ENCODE results near the gene CSTF1.
"Not testable (repeated sequence)": the region's sequence is repeated elsewhere in the genome, so short reads cannot be mapped to it uniquely, and the experiment has no call there.

Gene CSTF1

DNA sequence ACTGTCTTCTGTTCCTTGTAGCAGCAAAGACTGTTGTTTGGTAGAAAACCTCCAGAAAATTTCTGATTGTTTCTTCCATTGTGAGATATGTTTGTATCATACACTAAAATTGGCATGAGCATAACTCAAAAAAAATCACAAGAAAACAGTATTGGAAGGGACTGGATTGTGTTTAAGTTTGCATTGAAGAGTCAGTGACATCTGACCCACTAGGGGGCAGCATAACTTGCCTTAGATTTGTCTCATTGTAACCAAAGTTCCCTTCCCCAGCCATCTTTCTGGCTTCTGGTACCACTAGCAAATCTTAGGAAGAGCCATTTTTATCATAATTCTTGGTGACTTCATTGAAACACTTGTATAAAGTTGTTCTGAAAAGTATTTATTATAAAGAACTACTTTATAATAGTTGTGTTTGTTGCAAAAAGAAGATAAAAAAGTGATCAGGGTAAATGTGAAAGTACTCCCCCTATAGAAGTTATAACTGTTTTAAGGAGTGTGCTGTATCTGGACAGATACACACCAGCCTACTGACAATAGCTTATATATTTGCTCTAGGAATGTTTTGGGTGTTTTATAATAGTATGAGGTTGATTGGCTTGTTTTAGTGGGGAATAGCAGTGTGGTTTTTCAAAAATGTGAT lies 7.7 kb downstream of the CSTF1 start:
- Mint-ChIP-seq H3K4me3 (no peak overlapping the region), H3K27ac (peak overlapping the region; percentile 35 to 53), H3K27me3 (no peaks in the 10 kb centered on the region), H3K4me1 (ENCODE audit: low read depth in 2 of 2) (peaks cover 4% of the 10 kb centered on the region in 2 donors), H3K9me3 (no peaks in the 10 kb centered on the region), H3K36me3 (ENCODE audit: insufficient read depth) (peaks cover 85% of the 10 kb centered on the region)
- ATAC-seq (replicated peaks) (peak; percentile 85), DNase-seq (peak; percentile 65 to 71 (median 67))

DNA sequence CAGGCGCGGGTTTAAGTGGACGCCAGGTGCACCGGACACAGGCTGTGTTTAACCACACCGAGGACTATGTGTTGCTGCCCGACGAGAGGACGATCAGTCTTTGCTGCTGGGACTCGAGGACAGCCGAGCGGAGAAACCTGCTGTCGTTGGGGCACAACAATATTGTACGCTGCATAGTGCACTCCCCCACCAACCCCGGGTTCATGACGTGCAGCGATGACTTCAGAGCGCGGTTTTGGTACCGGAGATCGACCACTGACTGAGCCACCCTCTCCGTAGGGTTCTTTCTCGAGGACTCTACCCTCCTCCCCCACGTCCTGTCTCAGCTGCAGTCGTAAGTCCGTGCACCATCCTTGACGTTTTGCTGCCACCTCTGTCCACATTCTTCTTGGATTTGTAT lies 11.0 kb downstream of the CSTF1 start:
- ATAC-seq (replicated peaks) (no peak), DNase-seq (no peak)
- Mint-ChIP-seq H3K4me3 (no peak overlapping the region), H3K36me3 (ENCODE audit: insufficient read depth) (peaks cover 85% of the 10 kb centered on the region), H3K27ac (peak overlapping the region in 1 of 2 donors; percentile 20), H3K9me3 (no peaks in the 10 kb centered on the region), H3K4me1 (ENCODE audit: low read depth in 2 of 2) (peaks cover 4% of the 10 kb centered on the region in 2 donors), H3K27me3 (no peaks in the 10 kb centered on the region)

DNA sequence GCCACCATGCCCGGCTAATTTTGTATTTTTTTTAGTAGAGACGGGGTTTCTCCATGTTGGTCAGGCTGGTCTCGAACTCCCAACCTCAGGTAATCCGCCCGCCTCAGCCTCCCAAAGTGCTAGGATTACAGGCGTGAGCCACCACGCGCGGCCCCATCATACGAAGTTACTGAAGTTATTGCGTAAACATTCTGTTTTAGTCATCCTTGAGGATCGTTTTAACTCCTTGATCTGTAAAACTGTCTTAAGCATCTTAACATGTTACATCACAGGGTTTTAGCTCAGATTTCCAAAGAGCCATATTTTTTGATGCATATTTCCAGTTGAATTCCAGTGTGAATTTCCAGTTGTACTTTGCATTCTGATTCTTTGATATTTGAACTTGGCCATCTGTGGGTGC lies 12.9 kb downstream of the CSTF1 start:
- not testable (repeated sequence) for ATAC-seq (replicated peaks); H3K4me1 Mint-ChIP-seq (ENCODE audit: low read depth in 2 of 2); H3K4me3 Mint-ChIP-seq; H3K27me3 Mint-ChIP-seq; H3K9me3 Mint-ChIP-seq; DNase-seq
- Mint-ChIP-seq H3K36me3 (ENCODE audit: insufficient read depth) (peaks cover 73% of the 10 kb centered on the region), H3K27ac (peak overlapping the region in 1 of 2 donors; percentile 15)

DNA sequence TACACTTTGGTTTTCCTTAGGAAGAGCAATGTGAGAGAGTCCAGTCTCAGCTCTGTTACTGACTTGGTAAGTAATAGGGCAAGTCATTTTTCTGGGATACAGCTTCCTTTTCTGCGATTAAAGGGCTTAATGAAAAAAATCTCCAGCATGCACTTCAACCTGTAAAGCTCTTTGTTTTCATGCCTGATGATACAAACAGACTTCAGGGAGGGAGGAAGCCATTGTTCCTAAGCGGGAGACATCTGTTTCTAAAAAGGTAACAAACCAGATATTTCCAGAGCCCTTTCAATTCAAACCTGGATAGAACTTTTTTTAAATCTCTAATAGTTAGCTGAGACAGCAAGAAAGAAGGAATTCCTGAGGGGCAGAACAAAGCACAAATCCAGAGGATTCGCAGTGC lies 14.5 kb downstream of the CSTF1 start:
- H3K4me3 Mint-ChIP-seq: no peak overlapping the region
- H3K4me1 Mint-ChIP-seq (ENCODE audit: low read depth in 2 of 2): peaks cover 6 to 10% of the 10 kb centered on the region in 2 donors
- no peak overlapping the region for H3K27ac Mint-ChIP-seq
- no peaks in the 10 kb centered on the region for H3K9me3 Mint-ChIP-seq
- DNase-seq (no peak), ATAC-seq (replicated peaks) (no peak)
- H3K27me3 Mint-ChIP-seq: no peaks in the 10 kb centered on the region
- peaks cover 63% of the 10 kb centered on the region for H3K36me3 Mint-ChIP-seq (ENCODE audit: insufficient read depth)

DNA sequence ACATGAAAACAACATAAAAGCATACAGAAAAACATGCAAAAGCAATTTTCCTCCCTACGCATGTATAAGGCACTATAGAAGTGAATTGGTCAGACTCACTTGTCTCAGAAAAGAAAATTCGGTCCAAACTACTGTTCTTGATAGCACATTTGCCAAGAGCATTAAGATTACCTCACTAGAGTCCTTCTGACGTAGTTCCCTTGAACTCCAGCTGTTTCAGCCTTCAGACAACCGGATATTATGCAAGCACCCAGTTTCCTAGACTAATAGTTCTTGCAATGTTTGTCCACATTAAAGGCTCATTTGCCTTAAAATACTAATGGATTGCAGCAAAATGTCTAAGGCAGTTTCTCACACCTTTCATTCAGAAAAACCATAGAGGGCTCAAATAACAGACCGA lies 17.1 kb downstream of the CSTF1 start:
- Mint-ChIP-seq H3K4me3 (no peak overlapping the region), H3K36me3 (ENCODE audit: insufficient read depth) (peaks cover 43% of the 10 kb centered on the region), H3K27ac (peak overlapping the region in 1 of 2 donors; percentile 72), H3K9me3 (no peaks in the 10 kb centered on the region), H3K27me3 (no peaks in the 10 kb centered on the region), H3K4me1 (ENCODE audit: low read depth in 2 of 2) (peaks cover 22 to 23% of the 10 kb centered on the region in 2 donors)
- DNase-seq (no peak), ATAC-seq (replicated peaks) (no peak)

DNA sequence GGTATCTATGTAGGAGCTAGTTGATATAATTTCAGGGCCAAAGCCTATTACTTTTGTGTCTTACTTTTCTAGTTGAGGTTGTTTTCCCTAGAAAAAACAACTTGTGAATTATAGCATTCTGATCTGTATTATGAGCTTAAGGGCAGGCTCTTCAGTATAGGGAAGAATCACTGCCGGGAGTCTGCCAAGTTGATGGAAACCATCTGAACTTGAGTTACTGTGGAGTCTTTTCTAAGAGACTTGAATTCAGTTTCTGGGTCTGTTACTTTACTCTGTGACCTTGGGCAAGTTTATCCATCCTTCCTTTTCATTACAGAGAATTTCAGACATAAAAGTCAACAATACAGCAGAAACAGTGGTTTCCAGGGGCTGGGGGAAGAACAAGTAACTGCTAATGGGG lies 17.5 kb downstream of the CSTF1 start:
- Mint-ChIP-seq H3K4me1 (ENCODE audit: low read depth in 2 of 2) (peaks cover 22 to 27% of the 10 kb centered on the region in 2 donors), H3K9me3 (no peaks in the 10 kb centered on the region), H3K27ac (peak overlapping the region in 1 of 2 donors; percentile 72), H3K36me3 (ENCODE audit: insufficient read depth) (peaks cover 40% of the 10 kb centered on the region), H3K27me3 (no peaks in the 10 kb centered on the region), H3K4me3 (no peak overlapping the region)
- DNase-seq (no peak), ATAC-seq (replicated peaks) (no peak)

DNA sequence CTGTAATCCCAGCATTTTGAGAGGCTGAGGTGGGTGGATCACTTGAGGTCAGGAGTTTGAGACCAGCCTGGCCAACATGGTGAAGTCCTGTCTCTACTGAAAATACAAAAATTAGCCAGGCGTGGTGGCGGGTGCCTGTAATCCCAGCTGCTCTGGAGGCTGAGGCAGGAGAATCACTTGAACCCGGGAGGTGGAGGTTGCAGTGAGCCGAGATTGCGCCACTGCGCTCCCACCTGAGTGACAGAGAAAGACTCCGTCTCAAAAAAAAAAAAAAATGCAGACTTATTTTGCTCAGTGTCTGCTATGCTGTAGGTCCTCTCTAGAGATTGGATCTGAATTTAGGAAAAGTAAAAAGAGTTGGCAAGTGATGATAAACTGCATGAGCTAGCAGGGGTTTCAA lies 18.8 kb downstream of the CSTF1 start:
- H3K27me3 Mint-ChIP-seq; H3K9me3 Mint-ChIP-seq; ATAC-seq (replicated peaks); DNase-seq: not testable (repeated sequence)
- Mint-ChIP-seq H3K4me1 (ENCODE audit: low read depth in 2 of 2) (peaks cover 22 to 30% of the 10 kb centered on the region in 2 donors), H3K27ac (peak overlapping the region; percentile 82 to 88), H3K36me3 (ENCODE audit: insufficient read depth) (peaks cover 32% of the 10 kb centered on the region), H3K4me3 (peak overlapping the region; percentile 80 to 85)

DNA sequence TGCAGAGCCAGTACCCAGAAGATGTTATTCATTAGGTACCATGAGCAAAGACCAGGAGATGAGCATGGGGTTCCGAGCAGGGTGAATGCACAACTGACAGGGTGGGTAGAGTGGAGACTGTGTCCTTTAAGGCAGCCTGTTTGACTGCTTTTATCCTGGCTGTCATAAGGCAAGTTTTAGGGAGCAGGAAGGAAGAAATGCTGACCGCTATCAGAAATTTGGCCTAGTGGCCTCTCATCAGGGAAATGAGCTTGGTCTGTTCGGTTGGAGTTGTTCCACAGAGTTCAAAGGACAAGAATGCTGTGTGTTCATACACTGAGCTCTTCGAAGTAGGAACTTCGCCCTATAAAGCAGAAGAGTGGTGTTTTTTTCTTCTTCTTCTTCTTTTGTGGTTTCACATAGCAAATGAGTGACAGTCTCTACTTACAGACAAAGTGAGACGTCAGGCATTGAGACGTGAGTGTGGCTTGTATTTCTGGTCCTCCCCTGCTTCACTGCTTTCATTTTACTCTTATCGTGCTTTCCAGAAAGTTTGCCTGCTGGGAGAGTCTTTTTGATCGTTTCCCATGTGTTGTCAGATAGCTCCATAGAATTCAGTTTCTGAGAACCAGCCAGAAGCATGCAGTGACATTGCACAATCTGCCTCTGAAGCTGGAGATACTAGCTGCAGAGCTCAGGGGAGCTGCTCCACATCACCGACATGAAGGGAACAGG lies 19.5 kb downstream of the CSTF1 start, which contains the start of gene CASS4:
CASS4 (plus strand) TSS at position 502 of the 714 bp plus-strand sequence; CDS start at position 701, 199 bp downstream.
- DNase-seq (peak in 2 of 3 experiments; percentile 16 to 25), ATAC-seq (replicated peaks) (peak; percentile 81)
- Mint-ChIP-seq H3K4me1 (ENCODE audit: low read depth in 2 of 2) (peaks cover 22 to 35% of the 10 kb centered on the region in 2 donors), H3K4me3 (peak within 1 kb of the TSS; percentile 80 to 85), H3K27me3 (no peaks in the 10 kb centered on the region), H3K9me3 (no peaks in the 10 kb centered on the region), H3K36me3 (ENCODE audit: insufficient read depth) (peaks cover 27% of the 10 kb centered on the region), H3K27ac (peak within 1 kb of the TSS; percentile 82 to 88)

DNA sequence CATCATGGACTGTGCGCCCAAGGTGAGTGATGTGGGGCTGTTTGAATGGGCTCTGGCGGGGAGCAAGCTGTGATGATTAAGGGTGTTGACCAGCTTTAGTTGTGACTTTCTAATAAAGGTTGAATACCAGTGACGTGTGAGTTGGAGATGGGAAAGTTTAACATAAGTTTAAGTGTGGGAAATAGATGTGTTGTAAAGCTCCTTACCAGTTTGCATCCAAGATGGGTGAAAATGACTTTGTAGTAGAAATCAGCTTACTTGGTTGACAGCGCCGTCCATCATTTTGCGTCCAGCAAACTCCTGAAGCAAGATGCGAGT lies 20.0 kb downstream of the CSTF1 start:
- Mint-ChIP-seq H3K27ac (peak overlapping the region; percentile 82 to 88), H3K4me1 (ENCODE audit: low read depth in 2 of 2) (peaks cover 27 to 38% of the 10 kb centered on the region in 2 donors), H3K9me3 (no peaks in the 10 kb centered on the region), H3K27me3 (no peaks in the 10 kb centered on the region), H3K4me3 (peak overlapping the region; percentile 80 to 85), H3K36me3 (ENCODE audit: insufficient read depth) (peaks cover 23% of the 10 kb centered on the region)
- no peak for DNase-seq
- no peak for ATAC-seq (replicated peaks)

DNA sequence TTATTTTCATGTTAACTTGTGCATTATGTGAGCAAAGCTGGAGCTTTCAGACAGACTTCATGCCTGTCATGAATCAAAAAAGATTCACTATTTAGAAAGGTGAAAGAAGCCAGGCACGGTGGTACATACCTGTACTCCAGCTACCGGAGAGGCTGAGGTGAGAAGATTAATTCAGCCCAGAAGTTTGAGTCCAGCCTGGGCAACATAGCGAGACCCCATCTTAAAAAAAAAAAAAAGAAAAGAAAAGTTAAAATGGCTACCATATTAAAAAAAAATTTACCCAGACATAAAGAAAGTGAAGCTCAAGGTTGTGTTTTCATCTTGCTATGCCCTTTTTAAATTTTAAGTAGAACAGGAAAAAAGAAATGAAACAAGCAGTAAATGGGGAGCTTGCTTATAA lies 20.5 kb downstream of the CSTF1 start:
- Mint-ChIP-seq H3K27ac (peak overlapping the region; percentile 82 to 88), H3K4me3 (peak overlapping the region; percentile 80 to 85), H3K27me3 (no peaks in the 10 kb centered on the region), H3K4me1 (ENCODE audit: low read depth in 2 of 2) (peaks cover 32 to 43% of the 10 kb centered on the region in 2 donors), H3K9me3 (no peaks in the 10 kb centered on the region), H3K36me3 (ENCODE audit: insufficient read depth) (peaks cover 20% of the 10 kb centered on the region)
- DNase-seq (no peak), ATAC-seq (replicated peaks) (no peak)

DNA sequence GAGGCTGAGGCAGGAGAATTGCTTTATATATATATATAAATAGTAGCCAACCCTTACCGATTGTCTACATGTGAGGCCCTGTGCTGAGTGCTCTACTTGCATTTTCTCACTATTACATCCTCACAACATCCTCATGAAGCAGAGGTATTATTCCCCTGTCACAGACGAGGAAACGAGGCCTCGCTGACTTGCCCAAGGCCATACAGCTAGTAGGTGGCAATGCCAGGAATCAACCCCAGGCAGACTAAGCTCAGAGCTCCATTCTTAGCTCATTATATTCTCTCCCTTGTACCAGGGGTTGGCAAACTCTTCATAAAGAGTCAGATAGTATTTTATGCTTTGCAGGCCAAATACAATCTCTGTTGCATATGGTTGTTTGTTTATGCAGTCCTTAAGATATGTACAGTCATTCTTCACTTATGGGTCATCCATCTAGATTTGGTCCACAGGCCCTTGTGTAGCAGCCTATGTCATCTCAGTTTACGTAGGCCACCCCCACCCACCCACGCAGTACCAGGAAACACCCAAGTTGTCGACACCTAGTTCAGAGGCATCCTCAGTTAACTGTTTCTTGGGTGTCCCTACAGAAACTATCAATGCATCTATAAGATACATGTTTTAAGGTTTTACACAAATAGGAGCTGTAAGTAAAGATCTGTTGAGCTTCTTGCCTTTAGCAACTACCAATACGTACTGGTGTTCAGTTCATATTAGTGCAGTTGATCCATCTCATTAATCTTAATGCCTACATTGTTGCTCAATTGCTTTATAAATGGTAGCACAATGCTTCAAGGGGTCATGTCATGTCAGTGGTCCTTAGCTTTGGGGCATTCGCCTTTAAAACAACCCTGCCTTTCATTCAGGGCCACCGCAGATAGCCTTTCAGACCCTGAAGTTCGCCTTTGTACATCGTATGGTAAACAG lies 22.7 kb downstream of the CSTF1 start:
- peaks cover 11% of the 10 kb centered on the region for H3K36me3 Mint-ChIP-seq (ENCODE audit: insufficient read depth)
- H3K9me3 Mint-ChIP-seq: no peaks in the 10 kb centered on the region
- H3K27me3 Mint-ChIP-seq: no peaks in the 10 kb centered on the region
- DNase-seq (no peak), ATAC-seq (replicated peaks) (peak; percentile 52)
- peak overlapping the region; percentile 80 to 85 for H3K4me3 Mint-ChIP-seq
- H3K27ac Mint-ChIP-seq: peak overlapping the region; percentile 29 to 88
- H3K4me1 Mint-ChIP-seq (ENCODE audit: low read depth in 2 of 2): peaks cover 42 to 54% of the 10 kb centered on the region in 2 donors

DNA sequence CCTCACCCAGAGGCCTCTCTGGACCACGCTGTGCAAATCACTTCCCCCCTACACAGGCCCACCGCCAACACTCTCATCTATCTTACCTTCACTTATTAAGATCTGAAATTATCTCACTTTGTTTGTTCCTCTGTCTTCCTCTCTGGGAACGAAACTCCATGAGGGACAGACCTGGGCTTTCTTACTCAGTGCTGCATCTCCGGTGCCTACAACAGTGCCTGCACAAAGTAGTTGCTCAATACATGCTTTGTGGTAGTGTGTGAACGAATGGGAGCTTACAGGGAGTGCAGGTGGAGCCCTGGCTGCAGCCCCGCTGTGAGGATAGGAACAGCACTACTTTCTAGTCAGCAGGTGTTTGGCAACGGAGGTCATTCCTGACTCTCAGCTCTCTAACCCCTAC lies 25.0 kb downstream of the CSTF1 start:
- peak overlapping the region in 1 of 2 donors; percentile 71 for H3K4me3 Mint-ChIP-seq
- peak overlapping the region; percentile 73 to 82 for H3K27ac Mint-ChIP-seq
- DNase-seq: no peak
- peaks cover 41 to 56% of the 10 kb centered on the region in 2 donors for H3K4me1 Mint-ChIP-seq (ENCODE audit: low read depth in 2 of 2)
- no peaks in the 10 kb centered on the region for H3K9me3 Mint-ChIP-seq
- ATAC-seq (replicated peaks): no peak
- H3K36me3 Mint-ChIP-seq (ENCODE audit: insufficient read depth): peaks cover 11% of the 10 kb centered on the region
- no peaks in the 10 kb centered on the region for H3K27me3 Mint-ChIP-seq

DNA sequence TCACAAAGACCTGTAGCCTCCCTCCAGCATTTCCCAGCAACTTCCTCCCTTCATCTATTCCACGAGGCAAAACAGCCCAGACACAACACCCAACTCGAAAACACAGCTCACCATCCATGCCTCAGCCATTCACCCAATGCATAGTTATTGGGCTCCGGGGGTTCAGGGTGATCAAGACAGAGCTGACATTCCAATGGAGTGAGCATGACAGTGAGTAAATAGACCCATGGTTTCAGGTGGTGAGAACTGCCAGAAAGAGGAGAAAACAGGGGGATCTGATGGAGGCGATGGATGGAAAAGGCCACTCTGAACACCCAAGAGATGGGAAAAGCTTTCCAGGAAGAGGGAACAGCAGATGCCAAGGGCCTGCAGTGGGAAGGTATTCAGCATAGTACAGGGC lies 25.5 kb downstream of the CSTF1 start:
- ATAC-seq (replicated peaks) (no peak), DNase-seq (no peak)
- H3K4me1 Mint-ChIP-seq (ENCODE audit: low read depth in 2 of 2): peaks cover 36 to 54% of the 10 kb centered on the region in 2 donors
- peak overlapping the region; percentile 43 to 71 for H3K4me3 Mint-ChIP-seq
- H3K27ac Mint-ChIP-seq: peak overlapping the region; percentile 73 to 82
- no peaks in the 10 kb centered on the region for H3K9me3 Mint-ChIP-seq
- H3K36me3 Mint-ChIP-seq (ENCODE audit: insufficient read depth): peaks cover 9% of the 10 kb centered on the region
- no peaks in the 10 kb centered on the region for H3K27me3 Mint-ChIP-seq

Data from effector memory CD8-positive, alpha-beta T cell (primary cell).